Mammary epithelial cell (primary cell): ENCODE data around the gene PALLD.

ENCODE experiments used
- CTCF ChIP-seq, 2 donors: IDR thresholded peaks in 1 of 2; conservative IDR thresholded peaks in 1 of 2; 2 replicates each; pipeline ENCODE4 v1.5.1; 2011 to 2012; ENCODE audit warnings: inconsistent platforms in 2 of 2, low read length in 2 of 2, mild to moderate bottlenecking in 2 of 2, control low read depth in 1 of 2, low read depth in 1 of 2; ENCODE audit not compliant: insufficient read depth in 1 of 2; ENCODE audit errors: extremely low read depth in 1 of 2
- EZH2 ChIP-seq: IDR thresholded peaks from 2 replicates; pipeline ENCODE4 v1.6.1; 2012; ENCODE audit warnings: low read length, inconsistent platforms, borderline replicate concordance

GRCh38 chr4:168689791-168690190 is 192.9 kb downstream of the PALLD start:
- TF ChIP-seq CTCF (conservative IDR thresholded peaks at IDR 0.05 in 1 of 2, IDR thresholded peaks at IDR 0.05 in 1 of 2; ENCODE audit: extremely low read depth in 1 of 2, insufficient read depth in 1 of 2, low read depth in 1 of 2, low read length in 2 of 2) (no peak), EZH2 (no peak)
